HepG2 (cell line): Measurements from ENCODE around the gene ARHGAP12. TPM values are rescaled to one million over a fixed set of nuclear protein-coding genes. Genes with fewer than 3 reads are reported as not detected.

Source experiments
- ATF5 ChIP-seq: sonication (generic); formaldehyde crosslinking; IDR thresholded peaks from 2 replicates; pipeline ENCODE4 v1.4.0; 2020; ENCODE audit warnings: mild to moderate bottlenecking, low read depth, missing genetic modification reagents
- CBX2 ChIP-seq, 2 experiments: fragments of 200-600 bp in 1 of 2; sonication (generic); formaldehyde crosslinking in 1 of 2; IDR thresholded peaks; 2 replicates each; pipeline versions ENCODE4 v1.7.0 to v1.8.1; 2018 to 2022; ENCODE audit warnings: low read depth in 2 of 2, low read length in 1 of 2, mild to moderate bottlenecking in 1 of 2, missing genetic modification reagents in 1 of 2
- E2F1 ChIP-seq: sonication (generic); formaldehyde crosslinking; IDR thresholded peaks from 2 replicates; pipeline ENCODE4 v1.5.0; 2020; ENCODE audit warnings: missing genetic modification reagents
- KDM5A ChIP-seq: fragments of 200-600 bp; sonication (generic); IDR thresholded peaks from 2 replicates; pipeline ENCODE4 v1.7.0; 2018; ENCODE audit warnings: antibody characterized with exemption, mild to moderate bottlenecking, low read length, borderline replicate concordance
- MXD4 ChIP-seq: IDR thresholded peaks from 2 replicates; pipeline ENCODE4 v1.6.1; 2016; ENCODE audit warnings: mild to moderate bottlenecking, missing biosample characterization, missing genetic modification reagents
- RAD21 ChIP-seq: fragments of 450-650 bp; formaldehyde crosslinking; IDR thresholded peaks from 2 replicates; pipeline ENCODE4 v1.5.0; 2020; ENCODE audit warnings: mild to moderate bottlenecking
- RBM22 ChIP-seq: fragments of 200-400 bp; formaldehyde crosslinking; optimal IDR thresholded peaks from 2 replicates; pipeline ENCODE3; 2017; ENCODE audit warnings: mild to moderate bottlenecking, low read length, moderate library complexity
- RBM39 ChIP-seq: fragments of 200-400 bp; formaldehyde crosslinking; IDR thresholded peaks from one replicate; pipeline ENCODE4 v1.6.1; 2018; ENCODE audit warnings: antibody characterized with exemption, mild to moderate bottlenecking, low read depth, low read length; ENCODE audit not compliant: poor library complexity, severe bottlenecking
- SIX4 ChIP-seq: sonication (generic); formaldehyde crosslinking; IDR thresholded peaks from 2 replicates; pipeline ENCODE4 v1.4.0; 2020; ENCODE audit warnings: missing genetic modification reagents
- SP1 ChIP-seq, 2 experiments: fragments of 450-650 bp in 1 of 2; sonication (generic) in 1 of 2; formaldehyde crosslinking in 1 of 2; IDR thresholded peaks; 2 replicates each; pipeline versions ENCODE4 v1.4.0 to v1.6.1; 2016 to 2020; ENCODE audit warnings: missing genetic modification reagents in 1 of 2
- SP4 ChIP-seq: sonication (generic); formaldehyde crosslinking; IDR thresholded peaks from 2 replicates; pipeline ENCODE4 v1.8.1; 2023; ENCODE audit warnings: mild to moderate bottlenecking, missing genetic modification reagents
- SYNCRIP ChIP-seq: fragments of 200-400 bp; formaldehyde crosslinking; IDR thresholded peaks from 2 replicates; pipeline ENCODE4 v1.6.1; 2018; ENCODE audit warnings: mild to moderate bottlenecking, low read depth, low read length; ENCODE audit not compliant: insufficient read depth
- TOE1 ChIP-seq: sonication (generic); formaldehyde crosslinking; IDR thresholded peaks from 2 replicates; pipeline ENCODE4 v1.4.0; 2020; ENCODE audit warnings: mild to moderate bottlenecking, missing genetic modification reagents
- U2AF1 ChIP-seq: fragments of 200-400 bp; formaldehyde crosslinking; optimal IDR thresholded peaks from 2 replicates; pipeline ENCODE3; 2017; ENCODE audit warnings: mild to moderate bottlenecking, low read depth, low read length
- U2AF2 ChIP-seq: fragments of 200-400 bp; formaldehyde crosslinking; IDR thresholded peaks from 2 replicates; pipeline ENCODE4 v1.6.1; 2017; ENCODE audit warnings: low read depth, mild to moderate bottlenecking, low read length
- USF2 ChIP-seq, 2 experiments: sonication (generic) in 1 of 2; formaldehyde crosslinking in 1 of 2; IDR thresholded peaks; 2 replicates each; pipeline versions ENCODE4 v1.5.1 to v1.6.1; 2011 to 2020; ENCODE audit warnings: borderline replicate concordance in 1 of 2, low read depth in 1 of 2, low read length in 1 of 2, mild to moderate bottlenecking in 1 of 2, missing genetic modification reagents in 1 of 2, moderate library complexity in 1 of 2
- ZBTB7A ChIP-seq: sonication (generic); formaldehyde crosslinking; IDR thresholded peaks from 2 replicates; pipeline ENCODE4 v1.8.0; 2022; ENCODE audit warnings: mild to moderate bottlenecking, missing genetic modification reagents
- ZNF124 ChIP-seq: sonication (generic); formaldehyde crosslinking; IDR thresholded peaks from 2 replicates; pipeline ENCODE4 v1.4.0; 2020; ENCODE audit warnings: missing genetic modification reagents
- ZNF180 ChIP-seq: sonication (generic); formaldehyde crosslinking; IDR thresholded peaks from 2 replicates; pipeline ENCODE4 v1.4.0; 2020; ENCODE audit warnings: low read depth, missing genetic modification reagents, borderline replicate concordance
- ZNF282 ChIP-seq: fragments of 450-650 bp; IDR thresholded peaks from 2 replicates; pipeline ENCODE4 v1.6.1; 2018; ENCODE audit not compliant: partially characterized antibody
- ZNF513 ChIP-seq: sonication (generic); formaldehyde crosslinking; conservative IDR thresholded peaks from 2 replicates; pipeline ENCODE4 v1.5.0; 2020; ENCODE audit warnings: missing genetic modification reagents
- ZNF547 ChIP-seq: sonication (generic); formaldehyde crosslinking; IDR thresholded peaks from 2 replicates; pipeline ENCODE4 v1.5.1; 2020; ENCODE audit warnings: mild to moderate bottlenecking, missing genetic modification reagents
- ZNF629 ChIP-seq: sonication (generic); formaldehyde crosslinking; conservative IDR thresholded peaks from 2 replicates; pipeline ENCODE4 v1.5.0; 2020; ENCODE audit warnings: missing genetic modification reagents
- polyA plus RNA-seq, 8 experiments: library from polyadenylated mRNA; depleted of rRNA in 3 of 8; stranded (reverse) in 7 of 8; unstranded in 1 of 8; fragments of >200 nt; fragmentation: Illumina TruSeq in 4 of 8; extraction: Trizol in 4 of 8; gene quantifications; 2 replicates each; pipeline versions ENCODE4 v1.2.1 to v1.2.3, GENCODE V29; 2011 to 2016; ENCODE audit warnings: low read depth in 4 of 8, missing spikeins in 1 of 8, mixed read lengths in 1 of 8; ENCODE audit not compliant: insufficient read depth in 1 of 8
- total RNA-seq, 5 experiments: library from RNA; depleted of rRNA; stranded (reverse); fragments of >200 nt; fragmentation: Illumina TruSeq; extraction: Trizol; gene quantifications; 2 replicates each; pipeline ENCODE4 v1.2.3, GENCODE V29; 2016; ENCODE audit warnings: low read depth in 1 of 5

ARHGAP12 gene
- total and polyA plus RNA-seq, 2 of the 13 experiments (the other 11 are each of a cell fraction or from before 2014, with no cell fraction given) = 25.0 to 54.6 TPM

GRCh38 chr10:31927884-31928548 is 615 bp downstream of the ARHGAP12 start (continued):
- TF ChIP-seq ATF5 (CRISPR knock-in tag) = no peak
- TF ChIP-seq ZNF282 = no peak
- TF ChIP-seq MXD4 (CRISPR knock-in tag) = no peak
- TF ChIP-seq KDM5A = no peak
- no peak for TF ChIP-seq SP4 (CRISPR knock-in tag)
- TF ChIP-seq RBM22 = no peak
- no peak for TF ChIP-seq SP1 (IDR thresholded peaks at IDR 0.05)
- no peak for TF ChIP-seq SP1 (CRISPR knock-in tag; IDR thresholded peaks at IDR 0.05)
- no peak for TF ChIP-seq SIX4 (CRISPR knock-in tag)
- no peak for TF ChIP-seq U2AF1
- no peak for TF ChIP-seq SYNCRIP
- peak; percentile 7; the same call in 1 of the 2 replicates for TF ChIP-seq RAD21 (CRISPR knock-in tag)
- TF ChIP-seq ZNF513 (CRISPR knock-in tag) = no peak
- no peak for TF ChIP-seq TOE1 (CRISPR knock-in tag)
- TF ChIP-seq U2AF2 = no peak
- no peak for TF ChIP-seq ZBTB7A (CRISPR knock-in tag)
- no peak for TF ChIP-seq ZNF180 (CRISPR knock-in tag)
- TF ChIP-seq RBM39 = no peak
- no peak for TF ChIP-seq ZNF124
- TF ChIP-seq ZNF547 (CRISPR knock-in tag) = 0 out of 2 replicates have a peak, but pooled peaks have one; percentile 13
- TF ChIP-seq ZNF629 (CRISPR knock-in tag) = no peak
- TF ChIP-seq E2F1 = no peak
- TF ChIP-seq CBX2 (IDR thresholded peaks at IDR 0.05; ENCODE audit: low read depth, low read length) = no peak
- TF ChIP-seq CBX2 (CRISPR knock-in tag; IDR thresholded peaks at IDR 0.05; ENCODE audit: low read depth) = no peak
- TF ChIP-seq USF2 (IDR thresholded peaks at IDR 0.05; ENCODE audit: low read depth, low read length) = no peak
- no peak for TF ChIP-seq USF2 (CRISPR knock-in tag; IDR thresholded peaks at IDR 0.05; ENCODE audit: borderline replicate concordance)
